Measurements from ENCODE around the gene ZNF581. TPM values are rescaled to one million over a fixed set of nuclear protein-coding genes. Genes with fewer than 3 reads are reported as not detected.

Gene ZNF581
- total RNA-seq, 1 experiment from 2014 or later: 39.0 TPM

DNA sequence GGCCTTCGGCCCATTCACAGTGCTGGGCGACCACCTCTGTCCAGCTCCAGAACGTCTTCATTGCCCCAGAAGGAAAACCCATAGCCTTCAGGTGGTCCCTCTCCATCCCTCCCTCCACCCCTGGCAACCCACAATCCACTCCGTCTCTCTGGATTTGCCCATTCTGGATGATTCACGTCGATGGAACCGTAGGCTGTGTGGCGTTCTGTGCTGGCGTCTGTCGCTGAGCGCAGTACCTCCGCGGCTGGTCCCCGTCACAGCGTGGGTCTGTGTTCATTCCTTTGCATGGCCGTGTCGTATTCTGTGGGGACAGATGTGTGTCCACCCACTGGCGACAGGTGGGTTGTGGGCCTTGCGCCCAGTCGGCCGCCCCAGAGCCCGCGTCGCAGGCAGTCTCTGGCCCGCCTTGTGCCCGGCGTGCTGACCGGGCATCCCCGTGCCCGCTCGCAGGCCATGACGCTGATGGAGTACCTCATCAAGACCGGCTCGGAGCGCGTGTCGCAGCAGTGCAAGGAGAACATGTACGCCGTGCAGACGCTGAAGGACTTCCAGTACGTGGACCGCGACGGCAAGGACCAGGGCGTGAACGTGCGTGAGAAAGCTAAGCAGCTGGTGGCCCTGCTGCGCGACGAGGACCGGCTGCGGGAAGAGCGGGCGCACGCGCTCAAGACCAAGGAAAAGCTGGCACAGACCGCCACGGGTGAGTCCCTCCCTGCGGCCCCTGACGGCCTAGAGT lies 41.7 kb downstream of the ZNF581 start:
- H3K9me3 ChIP-seq (ENCODE audit: control insufficient read depth, insufficient read depth, low read depth, low read length): no peaks in the 10 kb centered on the region
- POLR2A ChIA-PET: no interaction called here
- no peak overlapping the region for H3K27ac ChIP-seq (ENCODE audit: low read length)
- BruUV-seq (replicated peaks): no TSS peak
- DNase-seq (ENCODE audit: low read depth, low spot score) (no peak), ATAC-seq (no peak)
- H3K36me3 ChIP-seq (ENCODE audit: control insufficient read depth, insufficient read depth, low read length): peaks cover 11% of the 10 kb centered on the region; the same call in 1 of the 2 replicates
- no peak overlapping the region for H3K4me3 ChIP-seq (ENCODE audit: low read depth in 2 of 2, low read length in 2 of 2)
- H3K4me1 ChIP-seq (ENCODE audit: control insufficient read depth, insufficient read depth, low read length): peaks cover 7% of the 10 kb centered on the region; the same call in 1 of the 2 replicates
- in situ Hi-C loops (cut with HindIII; ENCODE audit: low pct_unique_long_range_greater_than_20kb, low sequenced_read_pairs) (no loop called here), intact Hi-C loops (cut with micrococcal nuclease; ENCODE audit: unreplicated experiment) (no loop called here)
- no peaks in the 10 kb centered on the region for H3K27me3 ChIP-seq (ENCODE audit: control insufficient read depth, insufficient read depth, low read length)
- TF ChIP-seq, protein P1, sequence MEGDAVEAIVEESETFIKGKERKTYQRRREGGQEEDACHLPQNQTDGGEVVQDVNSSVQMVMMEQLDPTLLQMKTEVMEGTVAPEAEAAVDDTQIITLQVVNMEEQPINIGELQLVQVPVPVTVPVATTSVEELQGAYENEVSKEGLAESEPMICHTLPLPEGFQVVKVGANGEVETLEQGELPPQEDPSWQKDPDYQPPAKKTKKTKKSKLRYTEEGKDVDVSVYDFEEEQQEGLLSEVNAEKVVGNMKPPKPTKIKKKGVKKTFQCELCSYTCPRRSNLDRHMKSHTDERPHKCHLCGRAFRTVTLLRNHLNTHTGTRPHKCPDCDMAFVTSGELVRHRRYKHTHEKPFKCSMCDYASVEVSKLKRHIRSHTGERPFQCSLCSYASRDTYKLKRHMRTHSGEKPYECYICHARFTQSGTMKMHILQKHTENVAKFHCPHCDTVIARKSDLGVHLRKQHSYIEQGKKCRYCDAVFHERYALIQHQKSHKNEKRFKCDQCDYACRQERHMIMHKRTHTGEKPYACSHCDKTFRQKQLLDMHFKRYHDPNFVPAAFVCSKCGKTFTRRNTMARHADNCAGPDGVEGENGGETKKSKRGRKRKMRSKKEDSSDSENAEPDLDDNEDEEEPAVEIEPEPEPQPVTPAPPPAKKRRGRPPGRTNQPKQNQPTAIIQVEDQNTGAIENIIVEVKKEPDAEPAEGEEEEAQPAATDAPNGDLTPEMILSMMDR (IDR thresholded peaks at IDR 0.05): no peak
- TF ChIP-seq TCF7L2 (IDR thresholded peaks at IDR 0.05; ENCODE audit: low read depth, low read length) (no peak), POLR2AphosphoS5 (IDR thresholded peaks at IDR 0.05; ENCODE audit: low read depth, low read length) (no peak), SIN3A (IDR thresholded peaks at IDR 0.05; ENCODE audit: borderline replicate concordance, insufficient read depth, low read depth, low read length) (no peak)
- TF ChIP-seq, protein P2, sequence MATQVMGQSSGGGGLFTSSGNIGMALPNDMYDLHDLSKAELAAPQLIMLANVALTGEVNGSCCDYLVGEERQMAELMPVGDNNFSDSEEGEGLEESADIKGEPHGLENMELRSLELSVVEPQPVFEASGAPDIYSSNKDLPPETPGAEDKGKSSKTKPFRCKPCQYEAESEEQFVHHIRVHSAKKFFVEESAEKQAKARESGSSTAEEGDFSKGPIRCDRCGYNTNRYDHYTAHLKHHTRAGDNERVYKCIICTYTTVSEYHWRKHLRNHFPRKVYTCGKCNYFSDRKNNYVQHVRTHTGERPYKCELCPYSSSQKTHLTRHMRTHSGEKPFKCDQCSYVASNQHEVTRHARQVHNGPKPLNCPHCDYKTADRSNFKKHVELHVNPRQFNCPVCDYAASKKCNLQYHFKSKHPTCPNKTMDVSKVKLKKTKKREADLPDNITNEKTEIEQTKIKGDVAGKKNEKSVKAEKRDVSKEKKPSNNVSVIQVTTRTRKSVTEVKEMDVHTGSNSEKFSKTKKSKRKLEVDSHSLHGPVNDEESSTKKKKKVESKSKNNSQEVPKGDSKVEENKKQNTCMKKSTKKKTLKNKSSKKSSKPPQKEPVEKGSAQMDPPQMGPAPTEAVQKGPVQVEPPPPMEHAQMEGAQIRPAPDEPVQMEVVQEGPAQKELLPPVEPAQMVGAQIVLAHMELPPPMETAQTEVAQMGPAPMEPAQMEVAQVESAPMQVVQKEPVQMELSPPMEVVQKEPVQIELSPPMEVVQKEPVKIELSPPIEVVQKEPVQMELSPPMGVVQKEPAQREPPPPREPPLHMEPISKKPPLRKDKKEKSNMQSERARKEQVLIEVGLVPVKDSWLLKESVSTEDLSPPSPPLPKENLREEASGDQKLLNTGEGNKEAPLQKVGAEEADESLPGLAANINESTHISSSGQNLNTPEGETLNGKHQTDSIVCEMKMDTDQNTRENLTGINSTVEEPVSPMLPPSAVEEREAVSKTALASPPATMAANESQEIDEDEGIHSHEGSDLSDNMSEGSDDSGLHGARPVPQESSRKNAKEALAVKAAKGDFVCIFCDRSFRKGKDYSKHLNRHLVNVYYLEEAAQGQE (IDR thresholded peaks at IDR 0.05; ENCODE audit: insufficient read depth in 1 of 2, low read depth in 2 of 2, low read length in 1 of 2): no peak
- CTCF ChIA-PET: no interaction called here

DNA sequence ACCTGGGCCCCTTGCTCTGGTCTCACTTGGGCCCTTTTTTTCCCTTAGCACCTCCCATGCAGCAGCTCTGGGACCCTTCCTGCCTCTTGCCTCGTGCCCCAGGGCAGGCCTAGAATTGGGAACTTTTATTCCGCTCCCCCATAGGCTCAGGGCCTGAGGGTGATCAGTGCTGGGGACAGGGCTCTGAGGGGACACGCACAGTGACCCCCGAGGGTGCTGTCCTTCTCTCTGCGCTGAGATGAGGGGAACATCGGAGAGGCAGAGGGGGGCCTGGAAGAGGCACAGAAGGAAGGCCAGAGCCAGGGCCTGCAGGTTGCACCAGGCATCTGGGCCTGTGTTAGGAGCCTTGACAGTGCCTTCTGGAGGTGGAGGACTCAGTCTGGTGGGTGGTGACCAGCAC lies 42.3 kb downstream of the ZNF581 start:
- in situ Hi-C loops (cut with HindIII; ENCODE audit: low pct_unique_long_range_greater_than_20kb, low sequenced_read_pairs): no loop called here
- Histone ChIP-seq H3K27me3 (ENCODE audit: control insufficient read depth, insufficient read depth, low read length) (no peaks in the 10 kb centered on the region), H3K9me3 (ENCODE audit: control insufficient read depth, insufficient read depth, low read depth, low read length) (no peaks in the 10 kb centered on the region), H3K4me3 (ENCODE audit: low read depth in 2 of 2, low read length in 2 of 2) (no peak overlapping the region), H3K4me1 (ENCODE audit: control insufficient read depth, insufficient read depth, low read length) (peaks cover 7% of the 10 kb centered on the region; the same call in 1 of the 2 replicates), H3K36me3 (ENCODE audit: control insufficient read depth, insufficient read depth, low read length) (peaks cover 11% of the 10 kb centered on the region; the same call in 1 of the 2 replicates), H3K27ac (ENCODE audit: low read length) (no peak overlapping the region)
- no TSS peak for BruUV-seq (replicated peaks)
- ATAC-seq (no peak), DNase-seq (ENCODE audit: low read depth, low spot score) (no peak)
- TF ChIP-seq, protein P2 (IDR thresholded peaks at IDR 0.05; ENCODE audit: insufficient read depth in 1 of 2, low read depth in 2 of 2, low read length in 1 of 2): no peak
- TF ChIP-seq SIN3A (IDR thresholded peaks at IDR 0.05; ENCODE audit: borderline replicate concordance, insufficient read depth, low read depth, low read length) (no peak), TCF7L2 (IDR thresholded peaks at IDR 0.05; ENCODE audit: low read depth, low read length) (no peak), POLR2AphosphoS5 (IDR thresholded peaks at IDR 0.05; ENCODE audit: low read depth, low read length) (no peak)
- TF ChIP-seq, protein P1 (IDR thresholded peaks at IDR 0.05): no peak
- POLR2A ChIA-PET: no interaction called here
- intact Hi-C loops (cut with micrococcal nuclease; ENCODE audit: unreplicated experiment): no loop called here
- CTCF ChIA-PET: no interaction called here
